Left ventricle myocardium inferior (tissue), 1 donor: ENCODE measurements around the gene EPHA4. TPM values are rescaled to one million over a fixed set of nuclear protein-coding genes. Genes with fewer than 3 reads are reported as not detected.

Experiments
- DNase-seq: peaks from one replicate; pipeline ENCODE4 v3.0.0-alpha.2; 2020
- H3K27ac ChIP-seq: fragments of 200-600 bp; replicated peaks from 2 replicates; pipeline ENCODE4 v1.8.0; 2021
- H3K27me3 ChIP-seq: fragments of 200-600 bp; 2 replicates; pipeline ENCODE4 v1.8.0; 2021; ENCODE audit warnings: low read depth
- H3K36me3 ChIP-seq: fragments of 200-600 bp; 2 replicates; pipeline ENCODE4 v1.8.0; 2021
- H3K4me1 ChIP-seq: fragments of 200-600 bp; 2 replicates; pipeline ENCODE4 v1.8.0; 2021
- H3K4me3 ChIP-seq: fragments of 200-600 bp; 2 replicates; pipeline ENCODE4 v1.8.0; 2021; ENCODE audit warnings: mild to moderate bottlenecking, moderate library complexity
- H3K9me3 ChIP-seq: fragments of 200-600 bp; replicated peaks from 2 replicates; pipeline ENCODE4 v1.8.0; 2021
- CTCF ChIP-seq: fragments of 200-600 bp; IDR thresholded peaks from 2 replicates; pipeline ENCODE4 v1.8.0; 2021; ENCODE audit warnings: antibody characterized with exemption, mild to moderate bottlenecking, borderline replicate concordance
- intact Hi-C: fragments of 100-400 bp; cut with micrococcal nuclease; formaldehyde crosslinking; loops from one replicate; pipeline ENCODE4 v1.11.0; 2022
- total RNA-seq: library from RNA; stranded (reverse); fragmentation: NEBNext Ultra II Directional; extraction: Animal tissue kit (Norgen Biotek cat#: 25700); gene quantifications from one replicate; pipeline ENCODE4 v1.2.1, GENCODE V29; 2021
- donor health status: DM: no; HTN: yes; CAD: no; lungs with severe emphysema.

The EPHA4 gene
- total RNA-seq, 1 donor from 2014 or later: 40.6 TPM

- Histone ChIP-seq H3K27me3 (no peaks in the 10 kb centered on the region), H3K36me3 (no peaks in the 10 kb centered on the region), H3K4me3 (no peak overlapping the region), H3K4me1 (peaks cover 31% of the 10 kb centered on the region), H3K27ac (no peak overlapping the region), H3K9me3 (no peaks in the 10 kb centered on the region)
- DNase-seq: no peak
- intact Hi-C loops: no loop called here
- TF ChIP-seq CTCF: no peak
Observed at GRCh38 chr2:221464971-221465370, 107.1 kb downstream of the EPHA4 start.

- no peak for DNase-seq
- peaks cover 29% of the 10 kb centered on the region for H3K4me1 ChIP-seq
- intact Hi-C loops: no loop called here
- H3K36me3 ChIP-seq: no peaks in the 10 kb centered on the region
- H3K4me3 ChIP-seq: no peak overlapping the region
- no peaks in the 10 kb centered on the region for H3K9me3 ChIP-seq
- no peak overlapping the region for H3K27ac ChIP-seq
- H3K27me3 ChIP-seq: no peaks in the 10 kb centered on the region
- TF ChIP-seq CTCF: no peak
Observed at GRCh38 chr2:221463241-221463896, 108.7 kb downstream of the EPHA4 start.

GRCh38 chr2:221461901-221462300, 110.2 kb downstream of the EPHA4 start:
- Histone ChIP-seq H3K4me3 (no peak overlapping the region), H3K4me1 (peaks cover 14% of the 10 kb centered on the region), H3K27ac (no peak overlapping the region), H3K9me3 (no peaks in the 10 kb centered on the region), H3K27me3 (no peaks in the 10 kb centered on the region), H3K36me3 (no peaks in the 10 kb centered on the region)
- intact Hi-C loops: no loop called here
- no peak for DNase-seq
- TF ChIP-seq CTCF: no peak

GRCh38 chr2:221460136-221460535, 112.0 kb downstream of the EPHA4 start:
- Histone ChIP-seq H3K27me3 (no peaks in the 10 kb centered on the region), H3K4me3 (no peak overlapping the region), H3K36me3 (no peaks in the 10 kb centered on the region), H3K9me3 (no peaks in the 10 kb centered on the region), H3K27ac (no peak overlapping the region), H3K4me1 (peaks cover 6% of the 10 kb centered on the region)
- no peak for TF ChIP-seq CTCF
- intact Hi-C loops: no loop called here
- no peak for DNase-seq

- no peak for TF ChIP-seq CTCF
- Histone ChIP-seq H3K9me3 (no peaks in the 10 kb centered on the region), H3K27ac (no peak overlapping the region), H3K36me3 (peaks cover 6% of the 10 kb centered on the region), H3K4me3 (no peak overlapping the region), H3K27me3 (no peaks in the 10 kb centered on the region), H3K4me1 (no peaks in the 10 kb centered on the region)
- intact Hi-C loops: no loop called here
- DNase-seq: no peak
Observed at GRCh38 chr2:221458578-221458977, 113.5 kb downstream of the EPHA4 start.

- Histone ChIP-seq H3K4me3 (no peak overlapping the region), H3K9me3 (no peaks in the 10 kb centered on the region), H3K36me3 (peaks cover 6% of the 10 kb centered on the region), H3K27ac (no peak overlapping the region), H3K27me3 (no peaks in the 10 kb centered on the region), H3K4me1 (no peaks in the 10 kb centered on the region)
- no peak for TF ChIP-seq CTCF
- intact Hi-C loops: no loop called here
- no peak for DNase-seq
Observed at GRCh38 chr2:221455214-221455613, 116.9 kb downstream of the EPHA4 start.
